Mammary epithelial cell (primary cell): ENCODE measurements around the gene HCN3.

Source experiments
- EZH2 ChIP-seq: IDR thresholded peaks from 2 replicates; pipeline ENCODE4 v1.6.1; 2012; ENCODE audit warnings: low read length, inconsistent platforms, borderline replicate concordance
- TF ChIP-seq, protein P1 (sequence below), 2 donors: IDR thresholded peaks in 1 of 2; conservative IDR thresholded peaks in 1 of 2; 2 replicates each; pipeline ENCODE4 v1.5.1; 2011 to 2012; ENCODE audit warnings: inconsistent platforms in 2 of 2, low read length in 2 of 2, mild to moderate bottlenecking in 2 of 2, control low read depth in 1 of 2, low read depth in 1 of 2; ENCODE audit not compliant: insufficient read depth in 1 of 2; ENCODE audit errors: extremely low read depth in 1 of 2

DNA sequence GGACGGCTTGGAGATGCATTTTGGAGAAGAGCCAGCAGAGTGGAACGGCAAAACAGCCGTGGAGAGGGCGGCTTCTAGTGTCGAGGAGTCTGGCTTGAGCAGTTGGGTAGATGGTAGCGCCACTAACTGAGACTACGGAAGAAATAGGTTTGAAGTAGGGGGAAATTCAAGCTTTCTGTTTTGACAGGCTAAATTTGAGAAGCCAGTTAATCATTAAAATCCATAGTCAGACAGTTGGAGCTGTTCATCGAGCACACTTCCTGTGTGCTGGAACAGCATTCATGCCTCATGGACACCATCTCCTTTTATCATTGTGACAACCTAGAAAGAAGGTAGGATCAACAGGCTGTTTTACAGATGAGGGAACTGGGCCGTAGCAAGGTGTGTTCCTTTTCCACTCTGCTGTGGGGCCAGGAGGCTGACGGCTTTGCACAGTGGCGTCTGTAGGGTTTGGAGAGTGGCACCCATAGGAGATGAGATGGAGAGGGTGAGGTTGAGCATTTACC lies 27.3 kb downstream of the HCN3 start:
- TF ChIP-seq, protein P1, sequence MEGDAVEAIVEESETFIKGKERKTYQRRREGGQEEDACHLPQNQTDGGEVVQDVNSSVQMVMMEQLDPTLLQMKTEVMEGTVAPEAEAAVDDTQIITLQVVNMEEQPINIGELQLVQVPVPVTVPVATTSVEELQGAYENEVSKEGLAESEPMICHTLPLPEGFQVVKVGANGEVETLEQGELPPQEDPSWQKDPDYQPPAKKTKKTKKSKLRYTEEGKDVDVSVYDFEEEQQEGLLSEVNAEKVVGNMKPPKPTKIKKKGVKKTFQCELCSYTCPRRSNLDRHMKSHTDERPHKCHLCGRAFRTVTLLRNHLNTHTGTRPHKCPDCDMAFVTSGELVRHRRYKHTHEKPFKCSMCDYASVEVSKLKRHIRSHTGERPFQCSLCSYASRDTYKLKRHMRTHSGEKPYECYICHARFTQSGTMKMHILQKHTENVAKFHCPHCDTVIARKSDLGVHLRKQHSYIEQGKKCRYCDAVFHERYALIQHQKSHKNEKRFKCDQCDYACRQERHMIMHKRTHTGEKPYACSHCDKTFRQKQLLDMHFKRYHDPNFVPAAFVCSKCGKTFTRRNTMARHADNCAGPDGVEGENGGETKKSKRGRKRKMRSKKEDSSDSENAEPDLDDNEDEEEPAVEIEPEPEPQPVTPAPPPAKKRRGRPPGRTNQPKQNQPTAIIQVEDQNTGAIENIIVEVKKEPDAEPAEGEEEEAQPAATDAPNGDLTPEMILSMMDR (conservative IDR thresholded peaks at IDR 0.05 in 1 of 2, IDR thresholded peaks at IDR 0.05 in 1 of 2; ENCODE audit: extremely low read depth in 1 of 2, insufficient read depth in 1 of 2, low read depth in 1 of 2, low read length in 2 of 2), result no peak
- no peak for TF ChIP-seq EZH2
